Stimulated activated CD8-positive, alpha-beta memory T cell treated with anti-CD3 and anti-CD28 coated beads, Interleukin-2, amount 100 ng/mL, for 1 hour (primary cell): Measurements from ENCODE around the gene GPATCH11.
A peak's percentile ranks its signal among the peaks of the same experiment; 100 is the strongest.

Source experiments
- DNase-seq, 2 donors: peaks; one replicate each; pipeline ENCODE4 v3.0.0-alpha.2; 2020; ENCODE audit warnings: low read depth in 2 of 2

Gene GPATCH11

DNA sequence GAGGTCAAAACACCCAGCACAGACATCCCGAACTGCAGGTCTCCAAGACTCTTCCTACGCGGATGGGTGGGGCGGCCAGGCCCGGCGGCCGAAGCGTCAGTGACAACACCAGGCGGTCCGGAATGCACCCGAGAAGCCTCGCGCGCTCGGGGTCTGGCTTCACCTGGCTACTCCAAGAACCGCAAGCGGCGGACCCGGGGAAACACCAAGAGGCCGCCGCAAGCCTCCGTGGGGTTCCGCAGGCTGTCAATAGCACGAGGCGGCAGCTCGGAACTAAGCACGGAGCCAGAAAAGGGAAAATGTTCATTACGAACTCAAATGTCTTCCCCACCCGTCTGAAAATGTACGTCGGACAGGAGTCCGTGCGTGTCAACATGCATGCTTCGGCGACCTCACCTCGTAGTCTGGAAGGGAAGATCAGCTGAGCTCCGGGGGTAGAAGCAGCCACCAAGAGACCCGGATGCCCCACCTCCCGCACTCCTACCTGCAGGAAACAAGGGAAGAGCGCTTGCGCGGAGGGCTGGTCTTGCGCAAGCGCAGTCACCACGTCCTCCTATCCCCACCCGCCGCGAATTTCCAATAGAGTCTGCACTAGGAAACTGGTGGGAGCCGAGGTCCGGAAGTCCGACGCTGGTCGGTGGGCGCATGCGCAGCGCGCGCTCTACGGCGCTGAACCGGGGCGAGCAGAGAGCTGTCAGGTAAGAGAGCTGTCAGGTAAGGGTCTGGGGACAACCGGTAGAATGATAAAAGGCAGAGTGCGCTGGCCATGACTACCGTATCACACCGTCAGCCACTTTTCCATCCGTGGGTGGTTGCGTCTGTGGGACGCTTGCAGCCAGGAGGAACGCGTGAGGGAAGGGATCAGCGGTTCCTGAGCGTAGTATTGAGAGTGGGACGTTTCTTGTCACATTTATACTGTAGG lies at the start of gene GPATCH11, which contains the start of gene HEATR5B:
Gene GPATCH11 (plus strand): TSS at position 646 of the 922 bp plus-strand sequence. CDS start 3,864 bp downstream, outside the sequence.
Gene HEATR5B (minus strand): TSS at position 500 of the 922 bp plus-strand sequence. CDS start 958 bp downstream, outside the sequence.
- DNase-seq = peak; percentile 81 to 85

DNA sequence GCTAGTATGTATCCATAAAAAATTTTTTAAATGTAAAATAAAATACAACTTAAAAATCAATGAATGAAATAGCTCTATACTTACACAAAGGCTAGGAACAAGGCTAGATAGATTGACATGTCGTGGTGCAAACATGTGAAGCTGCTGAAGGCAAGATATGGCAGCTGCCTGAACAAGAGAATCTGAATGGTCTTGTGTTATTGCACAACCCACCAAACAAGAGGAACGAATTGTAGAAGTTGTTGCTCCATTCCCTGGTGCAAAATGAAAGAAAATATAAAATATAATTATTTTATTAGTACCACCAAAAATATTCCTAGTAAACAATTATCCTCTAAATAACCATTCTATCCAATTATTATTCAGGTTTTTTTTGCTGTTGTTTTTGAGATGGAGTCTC lies 46.5 kb upstream of the GPATCH11 start:
- DNase-seq = no peak

DNA sequence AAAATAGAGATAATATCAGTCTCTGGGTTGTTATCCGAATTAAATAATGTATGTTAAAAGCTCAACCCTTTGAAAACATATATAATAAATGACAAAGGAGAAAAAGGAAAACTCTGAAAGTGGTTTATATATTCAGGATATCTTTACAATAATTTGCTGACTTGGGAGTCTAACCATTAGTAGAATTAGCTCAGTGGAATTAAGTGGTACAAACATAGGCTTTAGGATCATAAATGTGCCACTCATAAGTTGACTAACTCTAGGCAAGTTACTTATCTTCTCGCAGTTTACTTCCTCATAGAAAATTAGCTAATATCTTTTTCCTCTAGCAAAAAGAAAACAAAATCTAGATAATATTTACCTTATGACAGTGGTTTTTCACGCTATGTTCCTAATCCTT lies 44.7 kb upstream of the GPATCH11 start:
- no peak for DNase-seq

DNA sequence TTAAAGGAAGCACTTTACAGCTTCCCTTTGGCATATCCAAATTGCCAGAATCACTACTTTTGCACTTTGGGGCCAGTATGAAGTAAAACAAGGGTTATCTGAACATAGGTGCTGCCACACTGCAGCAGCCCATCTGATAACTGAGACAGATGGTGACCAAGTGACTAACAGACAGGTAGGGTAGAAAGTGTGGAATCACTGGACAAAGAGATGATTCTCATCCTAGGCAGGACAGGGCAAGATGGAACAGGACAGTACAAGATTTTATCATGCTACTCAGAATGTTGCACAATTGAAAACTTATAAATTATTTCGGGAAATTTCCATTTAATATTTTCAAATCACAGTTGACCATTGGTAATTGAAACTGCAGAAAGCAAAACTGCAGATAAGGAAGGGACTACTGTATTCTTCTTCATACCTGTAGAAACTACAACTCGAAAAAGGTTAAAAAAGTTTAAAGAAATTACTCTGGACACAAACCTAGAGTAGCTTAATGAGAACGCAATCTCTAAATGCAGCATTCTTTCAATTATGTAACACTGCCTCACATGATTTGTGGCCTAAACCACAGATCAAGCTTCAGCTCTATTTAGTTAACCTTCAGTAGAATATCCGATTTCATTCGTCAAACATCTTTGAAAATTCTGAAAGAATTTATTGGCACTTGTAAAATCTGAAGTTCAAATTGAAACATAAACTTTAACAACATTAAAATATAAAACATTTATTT lies 31.6 kb upstream of the GPATCH11 start:
- no peak for DNase-seq

DNA sequence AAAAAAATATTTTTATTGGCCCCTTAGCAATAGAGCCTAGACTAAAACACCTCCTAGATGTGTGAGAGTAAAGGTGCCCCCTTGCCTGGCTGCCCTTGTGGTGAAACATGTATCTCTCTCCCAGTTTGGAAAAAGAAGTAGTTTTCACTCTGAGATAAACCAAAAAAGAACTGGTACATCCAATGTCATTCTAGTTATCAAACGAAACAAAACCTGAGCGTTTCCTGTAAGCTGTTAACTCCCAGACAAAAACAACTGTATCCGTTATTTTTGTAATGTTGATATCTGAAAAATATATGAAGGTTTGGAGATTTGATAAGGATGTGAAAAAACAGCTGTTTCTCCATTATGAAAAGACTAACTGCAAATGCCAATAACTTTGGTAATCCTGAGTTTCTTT lies 24.5 kb upstream of the GPATCH11 start:
- no peak for DNase-seq

DNA sequence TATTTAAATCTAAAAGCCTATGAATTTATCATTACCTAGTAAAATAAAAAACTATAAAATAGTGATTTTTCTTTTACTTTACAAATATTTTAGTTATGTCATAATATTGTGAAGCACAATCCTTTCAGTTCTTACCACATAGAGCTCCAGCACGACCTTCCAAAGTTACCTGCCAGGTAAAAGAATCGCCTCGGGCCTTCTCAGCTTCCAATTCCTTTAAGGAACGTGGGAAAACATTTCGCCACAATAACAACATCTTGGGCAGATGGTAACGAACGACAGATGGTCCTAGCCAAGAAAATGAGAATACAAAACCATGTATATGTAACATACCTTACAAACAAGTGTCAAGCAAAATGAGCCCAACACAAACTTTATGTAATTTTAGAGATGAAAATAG lies 23.9 kb upstream of the GPATCH11 start:
- DNase-seq = no peak

DNA sequence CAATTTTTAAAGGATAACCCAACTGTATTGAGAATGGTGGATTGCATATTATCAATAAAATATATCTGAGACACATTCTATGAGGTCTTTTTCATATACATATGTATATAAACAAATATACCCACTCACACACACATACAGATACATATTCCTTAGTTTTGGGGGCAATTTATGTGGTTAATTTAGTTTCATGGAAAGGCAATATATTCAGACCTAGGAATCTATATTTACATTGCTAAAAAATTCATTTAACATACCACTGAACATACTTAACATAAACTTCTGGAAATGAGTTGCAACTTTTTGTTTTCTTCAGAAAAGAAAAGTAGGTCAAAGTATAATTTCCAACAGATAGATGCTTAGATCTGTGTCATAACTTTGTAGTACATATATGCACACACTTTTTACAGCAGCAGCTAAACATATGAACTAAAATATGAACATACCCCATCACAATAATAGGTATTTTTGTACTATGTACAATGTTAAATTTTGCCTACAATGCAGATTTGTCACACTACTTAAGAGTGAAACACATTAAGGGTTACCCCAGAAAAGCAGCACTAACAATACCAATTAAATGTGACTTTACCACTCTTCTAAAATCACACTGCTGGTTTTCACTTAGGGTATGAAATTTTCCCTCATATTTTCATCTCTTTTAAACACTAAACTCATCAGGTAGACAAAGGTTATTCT lies 23.2 kb upstream of the GPATCH11 start:
- DNase-seq = no peak

DNA sequence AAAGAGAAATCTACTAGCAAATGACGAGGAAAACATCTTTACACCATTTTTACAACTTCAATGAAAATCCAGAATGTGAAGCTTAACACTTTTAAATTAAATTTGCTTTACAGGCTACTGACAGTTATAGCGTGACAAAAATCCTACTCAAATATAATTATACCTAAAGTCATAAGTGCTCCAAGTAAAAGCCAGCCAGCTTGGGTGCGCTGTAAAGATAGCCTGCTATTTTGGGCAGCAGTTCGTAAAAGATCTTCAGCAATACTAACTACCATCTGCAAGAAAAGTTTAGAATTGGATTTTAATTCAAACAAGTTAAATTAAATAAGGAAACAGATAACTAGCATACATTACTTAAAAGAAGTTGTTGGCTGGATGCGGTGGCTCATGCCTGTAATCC lies 22.5 kb upstream of the GPATCH11 start:
- DNase-seq = no peak

DNA sequence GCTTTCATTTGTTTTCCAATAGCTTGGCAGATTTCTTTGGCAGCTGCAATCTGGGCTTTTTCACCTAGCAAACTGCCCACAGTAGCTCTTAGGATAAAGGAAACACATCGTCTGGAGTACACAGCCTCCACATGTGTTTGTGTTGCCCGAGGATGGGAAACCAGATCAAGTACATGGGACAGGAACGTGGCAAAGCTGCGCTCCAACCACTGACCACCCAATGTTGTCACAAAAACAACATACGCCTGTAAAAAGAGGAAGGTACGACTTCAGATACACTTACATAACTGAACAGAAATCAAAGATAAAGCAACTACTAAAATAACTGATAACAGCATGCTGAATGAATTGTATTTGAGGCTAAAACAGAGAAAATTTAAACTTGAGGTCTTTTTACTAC lies 15.6 kb upstream of the GPATCH11 start:
- no peak for DNase-seq

DNA sequence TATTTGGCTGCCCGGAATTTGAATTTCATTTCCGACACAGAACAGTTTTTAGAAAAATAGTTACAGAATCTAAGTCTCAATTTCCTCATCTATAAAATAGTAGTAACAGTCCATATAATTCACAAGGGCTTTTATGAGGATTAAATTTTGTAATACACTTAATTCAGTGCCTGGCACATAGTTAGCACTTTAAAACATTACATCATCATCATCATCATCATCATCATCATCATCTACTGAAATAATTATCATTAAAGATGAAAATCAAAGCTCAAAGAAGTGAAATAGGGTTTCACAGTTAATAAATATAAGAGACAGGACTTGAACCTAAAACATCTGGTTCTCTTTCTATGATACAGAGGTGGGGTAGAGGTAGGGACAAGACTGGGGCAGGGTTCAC lies 13.4 kb upstream of the GPATCH11 start:
- DNase-seq = no peak

DNA sequence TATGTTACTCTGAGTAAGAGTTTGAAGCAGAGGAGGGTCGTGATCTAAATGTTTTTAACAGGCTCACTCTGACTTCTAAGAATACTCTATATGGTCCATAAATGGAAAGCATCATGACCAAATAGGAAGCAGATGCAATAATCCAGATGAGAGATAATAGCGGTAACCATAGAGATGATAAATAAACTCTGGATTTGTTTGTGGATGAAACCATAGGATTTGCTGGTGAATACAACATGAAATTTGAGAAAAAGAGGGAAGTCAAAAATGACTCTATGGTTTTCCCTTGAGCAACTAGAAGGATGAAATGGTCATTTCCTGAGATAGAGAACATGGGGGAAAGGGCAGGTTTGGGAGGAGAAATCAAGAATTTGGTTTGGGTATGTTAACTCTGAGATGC lies 4.1 kb upstream of the GPATCH11 start:
- DNase-seq = no peak

DNA sequence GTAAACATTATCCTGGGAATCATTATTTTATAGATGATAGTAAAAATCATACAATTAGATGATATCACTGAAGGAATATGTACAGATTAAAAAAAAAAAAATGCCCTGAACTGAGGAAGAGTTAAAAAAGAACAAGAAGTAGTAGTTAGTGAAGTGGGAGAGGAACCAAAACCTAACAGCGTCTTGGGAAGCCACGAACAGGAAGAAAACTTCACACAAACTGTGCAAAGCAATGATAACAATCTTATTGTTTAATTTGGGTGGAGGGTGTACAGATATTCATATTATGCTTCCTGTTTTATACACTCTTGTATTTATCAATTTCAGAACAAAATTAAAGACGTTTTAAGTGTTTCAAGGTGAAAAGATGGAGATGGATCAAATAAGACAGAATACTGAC lies 3.6 kb upstream of the GPATCH11 start:
- no peak for DNase-seq

DNA sequence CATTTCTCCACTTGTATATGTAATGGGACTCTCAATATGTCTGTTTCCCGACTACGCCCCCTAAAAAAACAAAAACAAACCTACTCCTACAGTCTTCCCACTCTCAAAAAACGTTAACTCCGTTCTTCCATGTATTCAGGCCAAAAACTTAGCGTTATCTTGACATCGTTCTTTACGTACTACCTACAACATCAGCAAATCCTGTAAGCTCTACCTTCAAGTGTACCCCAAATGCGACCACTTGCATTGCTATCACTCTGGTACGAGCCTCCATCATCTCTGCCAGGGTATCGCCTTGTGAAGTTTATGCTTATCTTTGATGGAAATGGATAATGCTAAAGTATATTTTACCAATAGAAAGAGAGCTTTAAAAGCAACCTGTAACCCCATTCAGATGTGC lies 479 bp downstream of the GPATCH11 start:
- DNase-seq = no peak

DNA sequence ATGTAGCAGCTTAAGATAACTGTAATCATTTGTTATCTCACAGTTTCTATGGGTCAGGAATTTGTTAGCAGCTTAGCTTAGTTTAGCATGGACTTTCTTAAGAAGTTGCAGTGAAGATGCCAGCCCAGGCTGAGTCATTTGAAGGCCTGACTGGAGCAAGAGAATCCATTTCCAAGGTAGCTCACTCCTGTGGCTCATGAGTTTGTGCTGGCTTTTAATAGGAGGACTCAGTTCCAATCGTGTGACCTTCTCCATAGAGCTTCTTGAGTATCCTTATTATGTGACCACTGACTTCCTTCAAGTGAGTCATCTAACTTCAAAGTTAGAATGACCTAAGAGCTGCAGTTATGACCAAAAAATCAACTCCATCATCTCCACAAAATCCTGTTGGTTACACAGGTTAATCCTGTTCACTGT lies 1.4 kb downstream of the GPATCH11 start:
- DNase-seq = no peak

DNA sequence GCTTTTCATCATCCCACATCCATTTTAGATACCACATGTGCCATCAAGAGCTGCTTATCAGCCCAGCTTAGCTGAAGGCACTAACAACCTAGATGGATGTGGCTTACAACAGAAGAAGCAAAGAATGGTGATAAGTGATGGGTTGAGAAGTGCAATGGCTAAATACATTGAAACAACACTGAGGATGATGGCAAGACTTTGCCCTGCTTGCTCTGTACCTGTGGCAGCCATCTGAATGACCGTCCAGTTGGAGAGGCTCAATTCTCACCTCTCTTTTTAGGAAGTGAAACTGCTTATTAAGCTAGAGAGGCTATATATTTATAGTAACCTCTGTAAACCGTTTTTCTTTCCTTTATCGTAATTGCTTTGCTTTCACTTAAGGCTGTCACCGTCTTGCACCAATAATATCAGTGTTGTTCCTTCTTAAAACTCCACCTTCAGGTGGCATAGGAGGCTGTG lies 5.7 kb downstream of the GPATCH11 start:
- DNase-seq = no peak

DNA sequence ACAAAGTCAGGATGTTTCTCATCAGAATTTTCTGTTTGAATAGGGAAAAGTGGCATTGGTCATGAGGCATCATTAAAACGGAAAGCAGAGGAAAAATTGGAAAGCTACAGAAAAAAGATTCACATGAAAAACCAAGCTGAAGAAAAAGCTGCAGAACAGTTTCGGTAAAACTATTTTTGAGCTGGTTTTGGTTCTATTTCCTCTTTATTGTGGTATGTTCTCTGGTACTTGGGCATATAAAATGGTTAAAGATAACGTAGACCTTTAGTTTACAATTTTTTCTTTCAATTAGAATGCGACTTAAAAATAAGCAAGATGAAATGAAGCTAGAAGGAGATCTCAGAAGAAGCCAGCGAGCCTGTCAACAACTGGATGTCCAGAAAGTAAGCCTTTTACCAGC lies 7.6 kb downstream of the GPATCH11 start:
- DNase-seq = no peak

DNA sequence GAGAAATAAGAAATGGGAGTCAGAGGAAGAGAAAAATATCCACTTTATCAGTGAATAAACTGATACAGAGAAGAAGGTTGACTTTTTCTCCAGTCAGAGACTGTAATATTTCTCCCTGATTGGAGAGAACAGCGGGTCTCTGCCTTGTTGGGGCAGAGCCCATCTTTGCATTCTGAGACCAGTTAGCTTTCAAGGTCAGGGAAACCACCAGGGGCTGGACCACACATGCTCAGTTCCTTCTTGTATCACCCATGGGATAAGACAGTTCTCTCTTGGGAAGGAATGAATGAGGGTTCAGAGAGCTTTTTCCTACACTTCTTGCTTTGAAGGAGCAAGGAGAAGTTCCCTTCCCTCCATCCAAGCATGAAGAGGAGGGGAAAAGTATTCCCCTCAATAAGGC lies 12.2 kb downstream of the GPATCH11 start:
- DNase-seq = no peak

DNA sequence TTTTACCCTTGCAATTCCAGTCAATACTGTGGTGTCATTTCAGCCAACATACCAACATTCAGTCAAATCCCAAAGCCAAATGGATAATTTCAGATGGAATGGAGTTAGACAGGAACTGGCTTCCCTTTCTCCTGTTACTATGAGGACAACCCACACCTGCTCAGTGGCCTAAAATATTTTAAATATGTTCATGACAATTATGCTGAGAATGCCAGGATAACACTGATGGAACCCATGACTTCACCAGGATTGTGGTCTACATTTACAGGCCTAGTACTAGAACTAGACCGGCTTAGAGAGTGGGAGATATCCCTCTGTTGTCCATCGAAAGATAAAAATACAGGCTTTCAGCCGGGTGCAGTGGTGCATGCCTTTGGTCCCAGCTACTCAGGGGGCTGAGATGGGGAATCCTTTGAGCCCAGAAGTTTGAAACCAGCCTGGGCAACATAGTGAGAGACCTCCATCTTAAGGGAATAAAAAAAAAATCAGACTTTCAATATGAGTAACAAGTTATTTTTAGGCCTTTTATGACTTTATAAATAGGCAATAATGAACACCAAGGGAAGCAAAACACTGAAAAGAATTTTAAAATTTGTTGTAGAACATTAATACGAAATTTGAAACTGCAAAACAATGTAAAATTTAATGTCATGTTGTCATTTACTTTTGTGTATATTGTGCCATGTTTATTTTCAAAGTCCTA lies 14.2 kb downstream of the GPATCH11 start:
- DNase-seq = no peak

DNA sequence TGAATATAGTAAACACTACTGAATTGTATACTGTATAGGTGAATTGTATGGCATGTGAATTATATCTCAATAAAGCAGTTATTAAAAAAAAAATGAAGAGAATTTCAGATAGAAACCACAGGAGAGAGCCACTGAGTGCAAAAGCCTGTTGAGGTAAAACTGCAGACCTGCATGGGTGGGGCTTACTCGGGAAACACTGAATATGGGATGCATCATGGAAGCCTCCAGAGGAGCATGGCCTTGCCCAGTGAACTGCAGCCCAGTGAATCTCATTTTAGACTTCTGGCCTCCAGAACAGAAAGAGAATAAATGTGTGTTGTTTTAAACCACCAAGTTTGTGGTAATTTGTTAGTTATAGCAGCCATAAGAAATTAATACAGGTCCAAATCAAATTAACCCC lies 15.7 kb downstream of the GPATCH11 start:
- no peak for DNase-seq

DNA sequence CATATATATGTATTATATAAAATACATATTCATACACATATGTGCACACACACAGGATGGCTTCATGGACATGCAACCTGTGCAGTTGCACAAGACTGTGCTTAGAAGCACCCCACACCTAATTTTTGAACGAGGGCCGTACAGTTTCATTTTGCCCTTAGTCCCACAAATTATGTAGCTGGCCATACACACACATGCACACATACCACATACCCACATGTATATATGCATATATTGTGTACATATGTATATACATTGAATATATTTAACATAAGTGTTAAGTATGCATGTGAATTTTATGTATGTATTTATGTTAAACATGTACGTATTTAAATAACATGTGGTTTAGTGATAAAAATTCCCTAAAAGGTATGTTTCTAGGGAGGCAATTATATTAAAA lies 18.3 kb downstream of the GPATCH11 start:
- DNase-seq = no peak

DNA sequence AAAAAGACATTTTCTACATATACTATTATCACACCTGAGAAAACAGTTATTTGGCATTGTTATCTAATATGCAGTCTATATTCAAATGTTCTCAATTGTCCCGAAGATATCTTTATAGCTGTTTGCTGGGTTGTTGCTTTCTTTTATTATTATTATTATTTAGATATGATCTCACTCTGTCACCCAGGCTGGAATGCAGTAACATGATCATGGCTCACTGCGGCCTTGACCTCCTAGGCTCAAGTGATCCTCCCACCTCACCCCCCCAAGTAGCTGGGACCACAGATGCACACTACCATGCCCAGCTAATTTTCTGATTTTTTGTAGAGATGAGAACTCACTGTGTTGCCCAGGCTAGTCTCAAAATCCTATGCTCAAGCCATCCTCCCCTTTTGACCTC lies 19.9 kb downstream of the GPATCH11 start:
- DNase-seq = no peak

DNA sequence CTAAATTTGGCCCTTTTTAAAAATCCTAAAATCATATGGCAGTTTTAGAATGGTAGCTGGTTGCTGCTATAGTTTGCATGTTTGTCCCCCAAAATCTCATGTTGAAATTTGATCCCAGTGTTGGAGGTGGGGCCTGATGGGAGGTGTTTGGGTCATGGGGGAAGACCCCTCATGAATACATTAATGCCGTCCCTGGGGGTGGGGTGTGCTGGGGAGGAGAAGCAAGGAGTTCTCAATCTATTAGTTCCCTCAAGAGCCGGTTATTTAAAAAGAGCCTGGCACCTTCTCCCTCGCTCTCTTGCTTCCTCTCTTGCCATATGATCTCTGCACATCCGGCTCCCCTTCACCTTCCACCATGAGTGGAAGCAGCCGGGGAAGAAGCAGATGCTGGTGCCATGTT lies 20.8 kb downstream of the GPATCH11 start:
- DNase-seq = no peak
